Gastroesophageal sphincter (tissue), 4 donors: Measurements from ENCODE around the gene PI4KA. TPM values are rescaled to one million over a fixed set of nuclear protein-coding genes. Genes with fewer than 3 reads are reported as not detected.
A peak's percentile ranks its signal among the peaks of the same experiment; 100 is the strongest.

Source experiments
- ATAC-seq: fragments of 150-250 bp; one replicate; pipeline ENCODE4 v1.9.1; 2016; ENCODE audit warnings: mild to moderate bottlenecking, moderate library complexity
- H3K27ac ChIP-seq, 4 donors: fragments of 200-600 bp; sonication (generic) in 3 of 4; 1 replicate in 3 of 4; 2 replicates in 1 of 4; pipeline ENCODE4 v1.5.1; 2016 to 2019
- H3K27me3 ChIP-seq: fragments of 200-600 bp; sonication (generic); one replicate; pipeline ENCODE4 v1.5.1; 2019
- H3K36me3 ChIP-seq, 2 donors: fragments of 200-600 bp; sonication (generic); one replicate each; pipeline ENCODE4 v1.5.1; 2019; ENCODE audit warnings: control low read depth in 1 of 2
- H3K4me1 ChIP-seq, 3 donors: fragments of 200-600 bp; sonication (generic); 1 replicate in 2 of 3; 2 replicates in 1 of 3; pipeline ENCODE4 v1.5.1; 2016 to 2019; ENCODE audit warnings: control low read depth in 2 of 3
- H3K4me3 ChIP-seq, 2 donors: fragments of 200-600 bp; sonication (generic); one replicate each; pipeline ENCODE4 v1.5.1; 2019; ENCODE audit warnings: mild to moderate bottlenecking in 1 of 2, moderate library complexity in 1 of 2
- H3K9me3 ChIP-seq, 3 donors: fragments of 200-600 bp; sonication (generic); one replicate each; pipeline ENCODE4 v1.5.1; 2017 to 2019; ENCODE audit warnings: control low read depth in 2 of 3
- EP300 ChIP-seq: sonication (generic); formaldehyde crosslinking; IDR thresholded peaks from one replicate; pipeline ENCODE4 v1.6.1; 2017; ENCODE audit warnings: antibody characterized with exemption, mild to moderate bottlenecking
- POLR2A ChIP-seq, 2 donors: fragments of 450-650 bp; IDR thresholded peaks; one replicate each; pipeline ENCODE4 v1.6.1; 2017; ENCODE audit warnings: antibody characterized with exemption in 2 of 2, mild to moderate bottlenecking in 2 of 2, moderate library complexity in 1 of 2
- POLR2AphosphoS5 ChIP-seq: sonication (generic); formaldehyde crosslinking; IDR thresholded peaks from one replicate; pipeline ENCODE4 v1.6.1; 2017; ENCODE audit warnings: antibody characterized with exemption
- WGBS, 2 donors: methylation state at CpG; one replicate each; pipeline ENCODE4 v1.1.5; 2018; ENCODE audit warnings: low coverage in 1 of 2; 5-methylcytosine and 5-hydroxymethylcytosine counted together
- total RNA-seq, 4 donors: library from RNA; depleted of rRNA; stranded (reverse); fragments of >200 nt; gene quantifications; one replicate each; pipeline ENCODE4 v1.1.0, GENCODE V29; 2016
- TF ChIP-seq, protein P1 (sequence below), 4 experiments: fragments of 200-600 bp in 2 of 4; fragments of 450-650 bp in 2 of 4; sonication (generic) in 1 of 4; IDR thresholded peaks; one replicate each; pipeline ENCODE4 v1.5.1; 2017 to 2019; ENCODE audit warnings: antibody characterized with exemption in 4 of 4, mild to moderate bottlenecking in 2 of 4, moderate library complexity in 2 of 4

The PI4KA gene
- total RNA-seq, 4 donors from 2014 or later, result 45.7 to 113 (median 87.5) TPM

DNA sequence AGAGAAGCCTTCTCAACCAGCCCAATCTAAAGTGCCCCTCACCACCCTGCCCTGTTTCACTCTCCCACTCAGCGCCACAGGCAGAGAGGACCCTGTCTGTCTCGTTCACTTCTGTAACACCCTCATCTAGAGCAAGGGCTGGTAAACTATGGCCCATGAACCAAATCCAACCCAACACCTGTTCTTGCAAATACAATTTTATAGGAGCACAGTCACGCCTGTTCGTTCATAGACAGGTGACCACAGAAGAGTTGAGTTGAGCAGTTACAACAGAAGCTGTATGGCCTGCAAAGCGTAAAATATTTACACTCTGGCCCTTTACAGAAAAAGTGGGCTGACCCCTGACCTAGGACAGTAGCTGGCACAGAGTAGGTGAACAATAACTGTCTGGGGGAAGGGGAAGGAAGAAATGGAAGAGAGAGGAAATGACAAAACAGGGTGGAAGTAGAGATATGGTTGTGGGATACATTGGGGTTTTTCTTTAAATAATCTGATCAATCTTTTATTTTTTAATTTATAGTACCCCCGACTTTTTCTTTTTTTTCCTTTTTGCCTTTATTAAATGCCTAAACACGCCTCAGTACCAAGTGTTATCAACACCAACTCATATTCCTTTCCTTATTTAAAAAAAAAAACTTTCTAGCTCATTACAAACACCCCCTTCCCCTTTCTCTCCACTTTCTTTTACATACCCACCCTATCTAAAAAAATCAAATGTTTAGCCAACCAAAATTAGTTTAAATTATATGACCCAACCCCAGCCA is 63.8 kb downstream of the PI4KA start:
- no peak for TF ChIP-seq POLR2AphosphoS5
- TF ChIP-seq EP300, result no peak
- TF ChIP-seq POLR2A (IDR thresholded peaks at IDR 0.05), result no peak
- TF ChIP-seq, protein P1, sequence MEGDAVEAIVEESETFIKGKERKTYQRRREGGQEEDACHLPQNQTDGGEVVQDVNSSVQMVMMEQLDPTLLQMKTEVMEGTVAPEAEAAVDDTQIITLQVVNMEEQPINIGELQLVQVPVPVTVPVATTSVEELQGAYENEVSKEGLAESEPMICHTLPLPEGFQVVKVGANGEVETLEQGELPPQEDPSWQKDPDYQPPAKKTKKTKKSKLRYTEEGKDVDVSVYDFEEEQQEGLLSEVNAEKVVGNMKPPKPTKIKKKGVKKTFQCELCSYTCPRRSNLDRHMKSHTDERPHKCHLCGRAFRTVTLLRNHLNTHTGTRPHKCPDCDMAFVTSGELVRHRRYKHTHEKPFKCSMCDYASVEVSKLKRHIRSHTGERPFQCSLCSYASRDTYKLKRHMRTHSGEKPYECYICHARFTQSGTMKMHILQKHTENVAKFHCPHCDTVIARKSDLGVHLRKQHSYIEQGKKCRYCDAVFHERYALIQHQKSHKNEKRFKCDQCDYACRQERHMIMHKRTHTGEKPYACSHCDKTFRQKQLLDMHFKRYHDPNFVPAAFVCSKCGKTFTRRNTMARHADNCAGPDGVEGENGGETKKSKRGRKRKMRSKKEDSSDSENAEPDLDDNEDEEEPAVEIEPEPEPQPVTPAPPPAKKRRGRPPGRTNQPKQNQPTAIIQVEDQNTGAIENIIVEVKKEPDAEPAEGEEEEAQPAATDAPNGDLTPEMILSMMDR (IDR thresholded peaks at IDR 0.05), result no peak
- no peak overlapping the region for H3K4me3 ChIP-seq
- H3K27me3 ChIP-seq, result no peaks in the 10 kb centered on the region
- ATAC-seq, result no peak
- no peaks in the 10 kb centered on the region for H3K9me3 ChIP-seq
- H3K36me3 ChIP-seq, result peaks cover 0 to 89% of the 10 kb centered on the region in 2 donors
- WGBS, 2 donors, result 86 to 93% methylated on average over 3 to 4 of the region's 7 CpGs
- no peak overlapping the region for H3K27ac ChIP-seq
- peaks cover 0 to 9% (median 0%) of the 10 kb centered on the region in 3 donors for H3K4me1 ChIP-seq

DNA sequence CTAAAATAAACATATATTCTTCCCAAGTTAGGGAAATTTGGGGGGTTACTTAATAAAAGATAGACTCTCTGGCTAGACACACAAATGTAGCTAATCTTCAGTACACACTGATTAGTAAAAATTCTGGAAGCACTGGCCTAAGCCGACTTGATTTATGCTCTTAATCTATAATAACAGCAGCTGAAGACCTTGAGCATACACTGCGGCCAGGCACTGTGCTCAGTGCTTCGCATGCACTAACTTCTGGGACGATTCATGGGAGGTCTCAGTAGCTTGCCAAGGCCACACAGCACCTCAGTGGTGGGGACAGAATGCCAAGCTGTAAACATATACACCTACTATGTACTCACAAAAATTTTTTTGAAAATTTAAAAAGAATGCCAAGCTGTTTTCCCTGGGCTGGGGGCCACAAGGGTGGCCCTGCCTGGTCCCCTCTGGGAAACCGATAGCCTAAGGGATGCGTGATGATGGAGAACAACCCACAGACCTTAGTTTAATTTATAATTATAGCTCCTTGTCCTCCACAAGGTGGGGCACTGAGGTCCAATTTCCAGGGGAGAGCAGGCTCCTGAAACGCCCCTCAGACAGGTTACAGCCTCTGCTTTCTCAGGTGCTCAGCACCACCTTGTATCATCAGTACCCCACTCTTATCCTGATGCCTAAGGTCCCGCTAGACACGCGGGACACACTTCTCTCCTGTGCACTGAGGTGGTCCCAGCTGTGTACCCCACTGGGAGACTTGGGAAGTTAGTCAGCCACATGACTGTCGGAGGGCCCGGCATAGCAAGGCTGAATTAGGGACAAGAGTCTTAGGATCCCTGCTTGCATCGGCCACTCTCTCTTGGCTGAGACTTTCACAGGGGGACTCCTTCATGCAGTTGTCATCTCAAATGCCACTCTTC is 64.6 kb downstream of the PI4KA start:
- no peaks in the 10 kb centered on the region for H3K9me3 ChIP-seq
- 65 to 85% methylated on average over 5 to 6 of the region's 13 CpGs for WGBS, 2 donors
- ATAC-seq, result no peak
- H3K27me3 ChIP-seq, result no peaks in the 10 kb centered on the region
- no peak overlapping the region for H3K4me3 ChIP-seq
- H3K36me3 ChIP-seq, result peaks cover 0 to 89% of the 10 kb centered on the region in 2 donors
- TF ChIP-seq POLR2AphosphoS5, result no peak
- TF ChIP-seq EP300, result no peak
- TF ChIP-seq, protein P1 (IDR thresholded peaks at IDR 0.05), result no peak
- H3K4me1 ChIP-seq, result peaks cover 0 to 9% (median 0%) of the 10 kb centered on the region in 3 donors
- no peak overlapping the region for H3K27ac ChIP-seq

DNA sequence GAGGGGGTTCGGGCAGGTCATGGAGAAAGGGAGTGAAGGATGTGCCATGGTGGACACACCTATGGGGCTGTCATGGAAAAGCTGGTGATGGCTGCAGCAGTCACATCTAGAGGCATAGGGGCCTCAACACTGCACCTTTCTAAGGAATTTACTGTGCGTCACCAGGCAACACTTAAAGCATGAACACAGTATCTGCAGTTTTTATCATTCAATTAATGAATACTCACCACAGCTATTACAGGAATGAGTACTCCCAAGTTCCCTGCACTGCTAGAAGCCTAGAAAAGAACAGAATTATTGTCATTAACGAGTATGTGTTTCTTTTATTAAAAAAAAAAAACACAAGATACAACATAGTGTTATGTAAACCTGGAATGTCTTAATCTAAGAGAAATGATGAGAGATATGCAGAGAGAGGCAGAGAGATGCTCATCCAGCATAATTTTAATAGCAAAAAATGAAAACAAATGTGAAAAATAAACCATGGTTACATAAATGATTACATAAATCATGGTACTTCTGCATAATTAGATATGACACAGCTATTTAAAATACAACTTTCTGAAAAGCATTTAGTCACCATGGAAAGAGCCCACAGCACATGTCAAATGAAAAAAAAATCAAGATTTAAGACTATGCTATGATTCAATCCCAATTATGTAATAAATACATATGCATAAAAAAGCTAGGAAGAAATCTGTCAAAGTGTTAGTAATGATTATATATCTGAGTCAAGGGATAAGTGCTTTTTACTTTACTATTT is 65.5 kb downstream of the PI4KA start:
- Histone ChIP-seq H3K4me1 (peaks cover 0 to 9% (median 0%) of the 10 kb centered on the region in 3 donors), H3K36me3 (peaks cover 0 to 89% of the 10 kb centered on the region in 2 donors), H3K9me3 (no peaks in the 10 kb centered on the region), H3K4me3 (no peak overlapping the region), H3K27me3 (no peaks in the 10 kb centered on the region), H3K27ac (peak overlapping the region in 1 of 4 donors; percentile 33)
- no peak for TF ChIP-seq POLR2A (IDR thresholded peaks at IDR 0.05)
- TF ChIP-seq, protein P1 (IDR thresholded peaks at IDR 0.05), result no peak
- no peak for TF ChIP-seq POLR2AphosphoS5
- no peak for TF ChIP-seq EP300
- ATAC-seq, result no peak
- WGBS, 2 donors, result 59 to 70% methylated on average over 2 to 3 of the region's 3 CpGs

DNA sequence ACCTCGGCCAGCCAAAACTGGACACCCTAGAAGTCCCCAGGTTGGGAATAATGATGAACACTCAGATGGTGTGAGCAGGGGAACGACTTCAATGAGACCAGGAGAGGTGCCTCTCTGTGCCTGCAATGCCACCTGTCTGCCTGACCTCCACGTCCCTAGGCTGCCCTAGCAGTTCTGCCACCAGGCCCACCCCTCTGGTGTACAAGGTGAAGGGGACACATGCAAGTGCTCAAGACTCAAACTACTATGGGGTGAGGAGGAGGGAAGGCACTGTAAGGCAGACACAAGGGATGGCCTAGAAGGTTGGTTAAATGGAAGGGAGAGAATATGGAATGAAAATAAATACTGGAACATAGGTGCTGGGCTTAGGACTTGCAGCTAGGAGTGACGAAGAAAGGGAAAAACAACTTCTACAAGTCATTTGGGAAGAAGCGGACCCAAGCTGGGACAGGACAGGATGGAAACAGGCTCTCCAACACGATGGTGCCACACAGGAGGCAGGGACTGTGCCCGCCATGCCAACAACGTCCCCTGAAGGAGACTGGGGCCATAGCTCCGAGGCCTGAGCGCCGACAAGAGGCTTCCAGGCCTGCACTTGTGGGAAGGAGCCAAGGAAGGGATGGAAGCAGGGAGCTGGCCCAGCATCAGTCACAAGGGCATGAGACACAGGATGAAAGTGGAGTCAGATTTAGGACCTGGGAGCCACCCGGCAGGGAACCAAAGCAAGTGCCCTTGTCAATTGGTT is 66.2 kb downstream of the PI4KA start:
- Histone ChIP-seq H3K4me3 (no peak overlapping the region), H3K4me1 (peaks cover 0 to 9% (median 0%) of the 10 kb centered on the region in 3 donors), H3K27ac (peak overlapping the region in 1 of 4 donors; percentile 33), H3K36me3 (peaks cover 0 to 89% of the 10 kb centered on the region in 2 donors), H3K27me3 (no peaks in the 10 kb centered on the region), H3K9me3 (no peaks in the 10 kb centered on the region)
- 83 to 94% methylated on average over 2 to 10 of the region's 12 CpGs for WGBS, 2 donors
- TF ChIP-seq, protein P1 (IDR thresholded peaks at IDR 0.05), result no peak
- TF ChIP-seq POLR2A (IDR thresholded peaks at IDR 0.05), result no peak
- TF ChIP-seq EP300, result no peak
- TF ChIP-seq POLR2AphosphoS5, result no peak
- ATAC-seq, result no peak
